ENCODE results near the gene PCP2. TPM values are rescaled to one million over a fixed set of nuclear protein-coding genes. Genes with fewer than 3 reads are reported as not detected.

Gene PCP2
- total RNA-seq (not detected), polyA plus RNA-seq (1 to 10 TPM in 1 of 3 donors, not detected in 2; 1.0 TPM)

DNA sequence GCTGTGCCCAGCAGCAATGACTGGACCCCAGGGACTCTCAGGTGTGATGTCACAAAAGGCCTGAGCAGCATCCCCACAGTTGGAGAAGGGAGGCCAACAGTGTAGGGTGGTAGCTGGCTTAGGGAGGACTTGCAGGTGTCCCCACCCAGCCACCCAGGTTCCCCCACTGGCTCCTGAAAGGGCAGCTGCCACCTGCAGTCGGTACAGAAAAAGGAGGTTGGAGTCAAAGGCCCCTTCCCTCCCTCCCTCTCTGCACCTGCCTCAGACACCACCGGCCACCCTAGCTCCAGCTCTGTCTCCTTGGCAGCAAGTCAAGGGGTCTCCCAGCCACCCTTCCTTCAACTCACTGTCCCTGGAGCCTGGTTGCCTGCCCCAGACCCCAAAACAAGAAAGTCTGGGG, at the start of gene PCP2:
PCP2 (minus strand) TSS at position 22 of the 400 bp plus-strand sequence. CDS start 262 bp downstream, outside the sequence.
- H3K4me3 ChIP-seq = no peak within 1 kb of the TSS
- TF ChIP-seq POLR2AphosphoS5 (IDR thresholded peaks at IDR 0.05) (no peak), EP300 (IDR thresholded peaks at IDR 0.05) (no peak), POLR2A (IDR thresholded peaks at IDR 0.05) (no peak)
- TF ChIP-seq, protein P1, sequence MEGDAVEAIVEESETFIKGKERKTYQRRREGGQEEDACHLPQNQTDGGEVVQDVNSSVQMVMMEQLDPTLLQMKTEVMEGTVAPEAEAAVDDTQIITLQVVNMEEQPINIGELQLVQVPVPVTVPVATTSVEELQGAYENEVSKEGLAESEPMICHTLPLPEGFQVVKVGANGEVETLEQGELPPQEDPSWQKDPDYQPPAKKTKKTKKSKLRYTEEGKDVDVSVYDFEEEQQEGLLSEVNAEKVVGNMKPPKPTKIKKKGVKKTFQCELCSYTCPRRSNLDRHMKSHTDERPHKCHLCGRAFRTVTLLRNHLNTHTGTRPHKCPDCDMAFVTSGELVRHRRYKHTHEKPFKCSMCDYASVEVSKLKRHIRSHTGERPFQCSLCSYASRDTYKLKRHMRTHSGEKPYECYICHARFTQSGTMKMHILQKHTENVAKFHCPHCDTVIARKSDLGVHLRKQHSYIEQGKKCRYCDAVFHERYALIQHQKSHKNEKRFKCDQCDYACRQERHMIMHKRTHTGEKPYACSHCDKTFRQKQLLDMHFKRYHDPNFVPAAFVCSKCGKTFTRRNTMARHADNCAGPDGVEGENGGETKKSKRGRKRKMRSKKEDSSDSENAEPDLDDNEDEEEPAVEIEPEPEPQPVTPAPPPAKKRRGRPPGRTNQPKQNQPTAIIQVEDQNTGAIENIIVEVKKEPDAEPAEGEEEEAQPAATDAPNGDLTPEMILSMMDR (IDR thresholded peaks at IDR 0.05) = no peak
- H3K36me3 ChIP-seq = peaks cover 0 to 10% (median 0%) of the 10 kb centered on the region in 4 donors
- WGBS, 2 donors = 12 to 45% methylated on average over 1 to 2 of the region's 2 CpGs
- peaks cover 0 to 32% (median 31%) of the 10 kb centered on the region in 3 donors for H3K27me3 ChIP-seq
- peaks cover 0 to 25% (median 17%) of the 10 kb centered on the region in 4 donors for H3K4me1 ChIP-seq
- intact Hi-C loops (cut with DNase I) = no loop called here
- H3K27ac ChIP-seq = no peak within 1 kb of the TSS
- DNase-seq = no peak
- no peaks in the 10 kb centered on the region for H3K9me3 ChIP-seq

DNA sequence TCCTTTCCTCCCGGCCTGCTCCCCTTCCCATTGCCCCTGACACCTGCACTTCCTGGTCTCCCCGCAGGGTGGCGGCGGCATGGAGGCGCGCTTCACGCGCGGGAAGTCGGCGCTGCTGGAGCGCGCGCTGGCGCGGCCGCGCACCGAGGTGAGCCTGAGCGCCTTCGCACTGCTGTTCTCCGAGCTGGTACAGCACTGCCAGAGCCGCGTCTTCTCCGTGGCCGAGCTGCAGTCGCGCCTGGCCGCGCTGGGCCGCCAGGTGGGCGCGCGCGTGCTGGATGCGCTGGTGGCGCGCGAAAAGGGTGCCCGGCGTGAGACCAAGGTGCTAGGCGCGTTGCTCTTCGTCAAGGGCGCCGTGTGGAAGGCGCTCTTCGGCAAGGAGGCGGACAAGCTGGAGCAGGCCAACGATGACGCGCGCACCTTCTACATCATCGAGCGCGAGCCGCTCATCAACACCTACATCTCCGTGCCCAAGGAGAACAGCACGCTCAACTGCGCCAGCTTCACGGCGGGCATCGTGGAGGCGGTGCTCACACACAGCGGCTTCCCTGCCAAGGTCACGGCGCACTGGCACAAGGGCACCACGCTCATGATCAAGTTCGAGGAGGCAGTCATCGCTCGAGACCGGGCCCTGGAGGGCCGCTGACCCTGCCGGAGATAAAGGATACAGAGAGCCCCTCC, 48.8 kb upstream of the PCP2 start:
- Histone ChIP-seq H3K4me1 (peaks cover 0 to 22% (median 14%) of the 10 kb centered on the region in 4 donors), H3K9me3 (no peaks in the 10 kb centered on the region), H3K27me3 (peaks cover 0 to 25% (median 12%) of the 10 kb centered on the region in 3 donors), H3K36me3 (peaks cover 0 to 25% (median 19%) of the 10 kb centered on the region in 4 donors), H3K27ac (peak overlapping the region; percentile 15 to 90 (median 86)), H3K4me3 (peak overlapping the region in 3 of 4 donors; percentile 94 to 98 (median 98))
- intact Hi-C loops (cut with DNase I) = loop anchor here (5.0 kb wide), 2 partner anchors 115 to 120 kb away; no protein-coding TSS in a partner anchor
- no peak for DNase-seq
- no peak for TF ChIP-seq POLR2A (IDR thresholded peaks at IDR 0.05)
- TF ChIP-seq POLR2AphosphoS5 (IDR thresholded peaks at IDR 0.05) = no peak
- TF ChIP-seq, protein P1 (IDR thresholded peaks at IDR 0.05) = no peak
- TF ChIP-seq EP300 (IDR thresholded peaks at IDR 0.05) = no peak
- WGBS, 2 donors = 88 to 95% methylated on average over 74 of the region's 74 CpGs

DNA sequence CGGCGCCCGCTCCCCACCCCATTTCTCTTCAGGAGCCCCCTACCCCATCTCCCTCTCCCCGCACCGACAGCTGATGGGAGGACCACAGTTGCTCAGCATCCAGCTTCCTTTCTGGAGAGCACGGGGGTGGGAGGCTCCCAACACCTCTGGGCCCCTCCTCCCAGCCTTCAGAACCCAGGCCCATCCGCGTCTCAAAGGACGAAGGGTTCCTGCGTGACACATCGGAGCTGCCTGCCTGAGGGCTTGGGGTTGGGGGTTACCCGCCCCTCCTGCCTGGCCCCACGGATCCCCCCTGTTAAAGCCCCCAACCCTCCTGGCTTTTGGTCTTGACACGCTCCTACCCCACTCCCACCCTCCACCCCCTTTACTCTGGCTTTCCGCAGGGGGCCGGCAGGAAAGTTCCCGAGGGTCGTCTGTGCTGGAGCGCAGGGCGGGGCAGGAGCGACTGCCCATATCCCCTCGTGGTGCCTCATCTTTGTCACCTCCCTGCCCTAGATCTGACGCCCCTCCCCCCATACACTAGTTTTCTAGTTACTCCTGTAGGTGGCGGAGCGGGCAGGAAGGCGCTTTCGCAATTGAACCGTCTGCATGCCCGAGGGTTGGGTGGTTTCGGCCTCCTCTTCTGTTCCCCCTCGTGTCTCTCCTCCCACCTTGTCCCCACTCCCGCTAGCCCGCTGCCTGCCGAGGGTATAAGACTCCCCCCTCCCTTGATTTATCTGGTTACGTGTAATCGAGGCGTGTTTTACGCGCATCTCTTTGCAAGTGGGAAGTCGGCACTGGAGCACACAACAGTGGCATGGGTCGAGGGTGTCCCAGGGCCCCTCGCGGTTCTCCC, 48.0 kb upstream of the PCP2 start:
- TF ChIP-seq POLR2AphosphoS5 (IDR thresholded peaks at IDR 0.05) = peak in 1 of 4 donors; percentile 11
- no peak for TF ChIP-seq EP300 (IDR thresholded peaks at IDR 0.05)
- TF ChIP-seq POLR2A (IDR thresholded peaks at IDR 0.05) = no peak
- TF ChIP-seq, protein P1 (IDR thresholded peaks at IDR 0.05) = peak in 3 of 4 experiments; percentile 43 to 50 (median 44)
- intact Hi-C loops (cut with DNase I) = loop anchor here (2.0 to 5.0 kb wide), 3 partner anchors 53 to 121 kb away; partner anchors contain the start of genes PET100 and XAB2
- peak; percentile 87 for DNase-seq
- Histone ChIP-seq H3K4me3 (peak overlapping the region; percentile 94 to 98 (median 97)), H3K36me3 (peaks cover 0 to 25% (median 19%) of the 10 kb centered on the region in 4 donors), H3K4me1 (peaks cover 0 to 22% (median 14%) of the 10 kb centered on the region in 4 donors), H3K27me3 (peaks cover 0 to 33% (median 12%) of the 10 kb centered on the region in 3 donors), H3K9me3 (no peaks in the 10 kb centered on the region), H3K27ac (peak overlapping the region; percentile 86 to 90 (median 86))
- 8 to 14% methylated on average over 43 of the region's 43 CpGs for WGBS, 2 donors

DNA sequence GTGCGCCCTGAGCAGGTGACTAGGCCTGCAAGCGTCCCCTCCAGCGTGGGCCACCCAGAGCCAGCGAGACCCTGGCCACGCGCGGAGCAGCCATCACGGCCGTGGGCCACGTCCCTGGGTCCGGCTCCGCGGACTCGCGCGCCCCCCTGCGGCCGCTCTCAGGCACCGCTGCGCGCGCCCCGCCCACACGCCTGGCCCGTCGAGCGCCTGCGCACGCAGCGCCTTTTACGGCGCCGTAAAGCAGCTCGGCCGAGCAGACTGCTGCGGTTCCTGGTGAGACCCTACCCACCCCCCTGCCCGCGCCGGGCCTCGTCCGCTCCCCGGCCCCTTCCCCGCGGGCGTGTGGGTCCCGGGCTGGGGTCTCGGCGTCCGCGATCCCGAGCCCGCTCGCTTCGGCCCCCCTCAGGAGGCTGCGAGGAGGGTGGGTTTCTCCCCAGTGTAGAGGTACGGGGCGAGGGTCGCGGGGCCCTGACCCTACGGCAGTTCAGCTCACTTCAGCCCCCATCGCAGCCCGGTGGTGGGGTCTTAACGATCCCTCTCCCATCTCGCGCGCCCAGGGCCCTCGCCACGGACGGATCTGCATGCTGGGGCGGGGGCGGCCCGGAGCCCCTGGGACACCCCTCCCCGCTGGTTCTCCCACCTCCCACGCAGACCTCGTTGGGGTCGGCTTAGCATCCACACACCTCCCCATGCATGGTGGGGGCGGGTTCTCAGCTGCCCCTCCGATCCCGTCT, 47.3 kb upstream of the PCP2 start, which contains the start of gene TRAPPC5:
TRAPPC5 (plus strand) TSS at position 228 of the 734 bp plus-strand sequence. CDS start 1,421 bp downstream, outside the sequence.
- Histone ChIP-seq H3K9me3 (no peaks in the 10 kb centered on the region), H3K36me3 (peaks cover 0 to 25% (median 19%) of the 10 kb centered on the region in 4 donors), H3K27ac (peak within 1 kb of the TSS; percentile 86 to 90 (median 86)), H3K27me3 (peaks cover 0 to 40% (median 15%) of the 10 kb centered on the region in 3 donors), H3K4me3 (peak within 1 kb of the TSS; percentile 94 to 98 (median 97)), H3K4me1 (peaks cover 0 to 22% (median 14%) of the 10 kb centered on the region in 4 donors)
- WGBS, 2 donors = 0% methylated on average over 79 of the region's 79 CpGs
- intact Hi-C loops (cut with DNase I) = loop anchor here (1.0 to 5.0 kb wide), 4 partner anchors 28 to 122 kb away; partner anchors contain the start of genes PET100 and XAB2
- TF ChIP-seq POLR2A (IDR thresholded peaks at IDR 0.05) (no peak), POLR2AphosphoS5 (IDR thresholded peaks at IDR 0.05) (peak in 3 of 4 donors; percentile 66 to 77 (median 73)), EP300 (IDR thresholded peaks at IDR 0.05) (no peak)
- TF ChIP-seq, protein P1 (IDR thresholded peaks at IDR 0.05) = peak; percentile 8 to 99 (median 42)
- peak; percentile 89 for DNase-seq
